Measurements from ENCODE around the gene PIK3R5. TPM values are rescaled to one million over a fixed set of nuclear protein-coding genes. Genes with fewer than 3 reads are reported as not detected.

The PIK3R5 gene
- total RNA-seq, 1 experiment from 2014 or later, result not detected

- Mint-ChIP-seq H3K4me3 (ENCODE audit: low read depth, unreplicated experiment) (no peak overlapping the region), H3K27ac (ENCODE audit: unreplicated experiment) (no peak overlapping the region), H3K36me3 (ENCODE audit: insufficient read depth, unreplicated experiment) (no peaks in the 10 kb centered on the region), H3K4me1 (ENCODE audit: low read depth, unreplicated experiment) (no peaks in the 10 kb centered on the region), H3K27me3 (ENCODE audit: unreplicated experiment) (peaks cover 35% of the 10 kb centered on the region), H3K9me3 (ENCODE audit: low read depth, unreplicated experiment) (no peaks in the 10 kb centered on the region)
- CTCF ChIA-PET, result no interaction called here
- no peak for DNase-seq
- BruUV-seq (replicated peaks), result no TSS peak
- intact Hi-C loops (cut with micrococcal nuclease; ENCODE audit: unreplicated experiment), result no loop called here
- no peak for TF ChIP-seq CTCF (IDR thresholded peaks at IDR 0.05; ENCODE audit: unreplicated experiment)
Observed at GRCh38 chr17:8904201-8904600, 61.3 kb downstream of the PIK3R5 start.

GRCh38 chr17:8900626-8901585, 64.6 kb downstream of the PIK3R5 start:
- intact Hi-C loops (cut with micrococcal nuclease; ENCODE audit: unreplicated experiment), result no loop called here
- no peak for TF ChIP-seq CTCF (IDR thresholded peaks at IDR 0.05; ENCODE audit: unreplicated experiment)
- no peak overlapping the region for H3K4me3 Mint-ChIP-seq (ENCODE audit: low read depth, unreplicated experiment)
- CTCF ChIA-PET, result no interaction called here
- no peaks in the 10 kb centered on the region for H3K4me1 Mint-ChIP-seq (ENCODE audit: low read depth, unreplicated experiment)
- no peaks in the 10 kb centered on the region for H3K9me3 Mint-ChIP-seq (ENCODE audit: low read depth, unreplicated experiment)
- no peak overlapping the region for H3K27ac Mint-ChIP-seq (ENCODE audit: unreplicated experiment)
- BruUV-seq (replicated peaks), result no TSS peak
- DNase-seq, result no peak
- H3K27me3 Mint-ChIP-seq (ENCODE audit: unreplicated experiment), result peaks cover 49% of the 10 kb centered on the region
- no peaks in the 10 kb centered on the region for H3K36me3 Mint-ChIP-seq (ENCODE audit: insufficient read depth, unreplicated experiment)

GRCh38 chr17:8900207-8900606, 65.3 kb downstream of the PIK3R5 start:
- Mint-ChIP-seq H3K9me3 (ENCODE audit: low read depth, unreplicated experiment) (no peaks in the 10 kb centered on the region), H3K36me3 (ENCODE audit: insufficient read depth, unreplicated experiment) (no peaks in the 10 kb centered on the region), H3K27ac (ENCODE audit: unreplicated experiment) (no peak overlapping the region), H3K4me1 (ENCODE audit: low read depth, unreplicated experiment) (peaks cover 4% of the 10 kb centered on the region), H3K27me3 (ENCODE audit: unreplicated experiment) (peaks cover 49% of the 10 kb centered on the region), H3K4me3 (ENCODE audit: low read depth, unreplicated experiment) (no peak overlapping the region)
- TF ChIP-seq CTCF (IDR thresholded peaks at IDR 0.05; ENCODE audit: unreplicated experiment), result no peak
- no TSS peak for BruUV-seq (replicated peaks)
- DNase-seq, result no peak
- intact Hi-C loops (cut with micrococcal nuclease; ENCODE audit: unreplicated experiment), result no loop called here
- CTCF ChIA-PET, result no interaction called here

- Mint-ChIP-seq H3K27ac (ENCODE audit: unreplicated experiment) (no peak overlapping the region), H3K4me1 (ENCODE audit: low read depth, unreplicated experiment) (peaks cover 8% of the 10 kb centered on the region), H3K9me3 (ENCODE audit: low read depth, unreplicated experiment) (no peaks in the 10 kb centered on the region), H3K4me3 (ENCODE audit: low read depth, unreplicated experiment) (no peak overlapping the region), H3K27me3 (ENCODE audit: unreplicated experiment) (peaks cover 44% of the 10 kb centered on the region), H3K36me3 (ENCODE audit: insufficient read depth, unreplicated experiment) (no peaks in the 10 kb centered on the region)
- TF ChIP-seq CTCF (IDR thresholded peaks at IDR 0.05; ENCODE audit: unreplicated experiment), result no peak
- BruUV-seq (replicated peaks), result no TSS peak
- intact Hi-C loops (cut with micrococcal nuclease; ENCODE audit: unreplicated experiment), result no loop called here
- CTCF ChIA-PET, result no interaction called here
- DNase-seq, result no peak
Observed at GRCh38 chr17:8898636-8899035, 66.9 kb downstream of the PIK3R5 start.

Measured in Calu3 (cell line).